Activated naive CD8-positive, alpha-beta T cell treated with anti-CD3 and anti-CD28 coated beads, Interleukin-2, amount 50 U/mL, for 24 hours (primary cell): ENCODE data around the gene MROH7.

Experiments
- ATAC-seq: fragments of 150-1000 bp; cut with Tn5 transposase; one replicate; pipeline ENCODE4 v1.10.0; 2021
- DNase-seq: peaks from one replicate; pipeline ENCODE4 v3.0.0; 2021
- H3K27ac Mint-ChIP-seq: one replicate; pipeline ENCODE4 v1.8.0; 2021; ENCODE audit warnings: mild to moderate bottlenecking, mixed read lengths
- H3K27me3 Mint-ChIP-seq: one replicate; pipeline ENCODE4 v1.8.0; 2021; ENCODE audit warnings: mixed read lengths
- H3K36me3 Mint-ChIP-seq: one replicate; pipeline ENCODE4 v1.8.0; 2021; ENCODE audit warnings: low read depth, mixed read lengths
- H3K4me1 Mint-ChIP-seq: one replicate; pipeline ENCODE4 v1.8.0; 2021; ENCODE audit warnings: mixed read lengths
- H3K4me3 Mint-ChIP-seq: one replicate; pipeline ENCODE4 v1.8.0; 2021; ENCODE audit warnings: mild to moderate bottlenecking, moderate library complexity, mixed read lengths
- H3K9me3 Mint-ChIP-seq: one replicate; pipeline ENCODE4 v1.8.0; 2021; ENCODE audit warnings: mixed read lengths

Gene MROH7

DNA sequence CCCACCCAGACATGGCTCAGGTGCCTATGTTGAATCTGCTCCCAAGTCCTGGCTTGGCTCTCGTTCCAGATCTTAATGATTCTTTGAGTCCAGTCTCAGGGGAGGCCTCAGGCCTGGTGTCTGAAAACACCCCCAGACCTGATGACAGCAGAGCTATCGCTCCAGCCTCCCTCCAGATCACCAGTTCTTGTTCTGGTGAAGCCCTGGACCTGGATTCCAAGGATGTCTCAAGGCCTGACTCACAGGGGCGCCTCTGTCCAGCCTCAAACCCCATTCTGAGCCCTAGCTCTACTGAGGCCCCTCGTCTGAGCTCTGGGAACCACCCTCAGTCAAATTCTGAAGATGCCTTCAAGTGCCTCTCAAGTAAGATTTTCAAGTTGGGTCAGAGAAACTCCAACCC is 11.4 kb downstream of the MROH7 start:
- Mint-ChIP-seq H3K4me3 (no peak overlapping the region), H3K4me1 (no peaks in the 10 kb centered on the region), H3K27ac (no peak overlapping the region), H3K36me3 (no peaks in the 10 kb centered on the region), H3K27me3 (peaks cover 7% of the 10 kb centered on the region), H3K9me3 (no peaks in the 10 kb centered on the region)
- DNase-seq (no peak), ATAC-seq (no peak)

GRCh38 chr1:54658164-54658913 is 16.8 kb downstream of the MROH7 start:
- Mint-ChIP-seq H3K9me3 (peaks cover 5% of the 10 kb centered on the region), H3K27me3 (no peaks in the 10 kb centered on the region), H3K36me3 (no peaks in the 10 kb centered on the region), H3K27ac (no peak overlapping the region), H3K4me1 (no peaks in the 10 kb centered on the region), H3K4me3 (no peak overlapping the region)
- ATAC-seq (no peak), DNase-seq (no peak)

DNA sequence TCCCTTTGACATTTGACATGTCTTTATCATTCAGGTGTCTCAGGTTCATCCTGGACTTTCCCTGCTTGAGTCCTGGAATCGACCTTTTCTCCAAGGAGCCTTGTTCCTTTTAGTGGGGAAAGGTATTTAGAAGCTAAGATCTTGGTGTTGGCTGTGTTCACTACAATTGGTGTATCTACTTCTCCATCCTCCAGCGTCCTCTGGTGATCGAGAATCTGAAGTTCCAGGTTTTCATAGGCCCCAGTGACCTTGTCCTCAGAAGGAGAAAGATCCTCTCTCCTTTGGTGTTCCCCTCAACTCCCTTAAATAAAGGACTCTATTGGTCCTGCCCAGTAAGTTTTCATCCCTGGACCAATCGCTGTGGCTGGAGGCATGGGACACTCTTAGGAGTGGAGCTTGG is 22.1 kb downstream of the MROH7 start:
- H3K27me3 Mint-ChIP-seq = no peaks in the 10 kb centered on the region
- H3K4me3 Mint-ChIP-seq = no peak overlapping the region
- no peaks in the 10 kb centered on the region for H3K4me1 Mint-ChIP-seq
- ATAC-seq (no peak), DNase-seq (no peak)
- H3K27ac Mint-ChIP-seq = no peak overlapping the region
- peaks cover 5% of the 10 kb centered on the region for H3K9me3 Mint-ChIP-seq
- H3K36me3 Mint-ChIP-seq = no peaks in the 10 kb centered on the region

DNA sequence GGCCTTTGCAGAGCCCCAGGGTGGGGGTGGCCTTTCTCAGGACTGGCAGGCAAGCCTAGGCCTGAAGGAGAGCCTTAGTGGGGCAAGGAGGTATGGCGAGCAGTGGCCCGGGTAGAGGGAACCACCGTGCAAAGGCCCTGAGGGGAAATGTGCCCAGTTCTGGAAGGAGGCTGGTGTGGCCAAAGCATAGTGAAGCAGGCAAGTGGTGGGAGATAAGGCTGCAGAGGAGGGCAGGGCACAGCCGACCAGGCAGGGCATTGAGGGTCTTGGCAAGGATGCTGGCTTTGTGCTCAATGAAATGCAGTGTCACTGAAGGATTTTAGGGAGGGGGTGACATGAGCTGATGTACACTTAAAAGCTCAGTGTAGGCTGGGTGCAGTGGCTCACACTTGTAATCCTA is 22.8 kb downstream of the MROH7 start:
- Mint-ChIP-seq H3K4me3 (no peak overlapping the region), H3K9me3 (peaks cover 5% of the 10 kb centered on the region), H3K36me3 (no peaks in the 10 kb centered on the region), H3K4me1 (no peaks in the 10 kb centered on the region), H3K27ac (no peak overlapping the region), H3K27me3 (no peaks in the 10 kb centered on the region)
- ATAC-seq = no peak
- no peak for DNase-seq

GRCh38 chr1:54665852-54666251 is 24.3 kb downstream of the MROH7 start:
- H3K4me1 Mint-ChIP-seq = no peaks in the 10 kb centered on the region
- H3K36me3 Mint-ChIP-seq = no peaks in the 10 kb centered on the region

DNA sequence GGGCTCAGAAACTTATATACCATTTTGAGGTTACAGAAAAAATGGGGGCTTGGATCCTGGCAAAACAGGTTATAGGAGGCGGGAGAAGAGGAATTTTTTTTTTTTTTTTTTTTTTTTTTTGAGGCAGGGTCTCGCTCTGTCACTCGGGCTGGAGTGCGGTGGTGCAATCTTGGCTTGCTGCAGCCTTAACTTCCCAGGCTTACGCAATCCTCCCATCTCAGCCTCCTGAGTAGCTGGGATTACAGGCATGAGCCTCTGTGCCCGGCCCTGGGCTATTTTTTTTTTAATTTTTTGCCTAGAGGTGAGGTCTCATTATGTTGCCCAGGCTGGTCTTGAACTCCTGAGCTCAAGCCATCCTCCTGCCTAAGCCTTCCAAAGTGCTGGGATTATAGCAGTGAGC is 24.7 kb downstream of the MROH7 start:
- H3K4me3 Mint-ChIP-seq = no peak overlapping the region
- no peaks in the 10 kb centered on the region for H3K36me3 Mint-ChIP-seq
- no peaks in the 10 kb centered on the region for H3K4me1 Mint-ChIP-seq
- no peak overlapping the region for H3K27ac Mint-ChIP-seq
- ATAC-seq (no peak), DNase-seq (no peak)
- H3K9me3 Mint-ChIP-seq = no peaks in the 10 kb centered on the region
- no peaks in the 10 kb centered on the region for H3K27me3 Mint-ChIP-seq

More at GRCh38 chr1:54665852-54666251, 24.3 kb downstream of the MROH7 start:
- Mint-ChIP-seq H3K27ac (no peak overlapping the region), H3K9me3 (no peaks in the 10 kb centered on the region), H3K4me3 (no peak overlapping the region), H3K27me3 (no peaks in the 10 kb centered on the region)
- ATAC-seq = no peak
- DNase-seq = no peak

DNA sequence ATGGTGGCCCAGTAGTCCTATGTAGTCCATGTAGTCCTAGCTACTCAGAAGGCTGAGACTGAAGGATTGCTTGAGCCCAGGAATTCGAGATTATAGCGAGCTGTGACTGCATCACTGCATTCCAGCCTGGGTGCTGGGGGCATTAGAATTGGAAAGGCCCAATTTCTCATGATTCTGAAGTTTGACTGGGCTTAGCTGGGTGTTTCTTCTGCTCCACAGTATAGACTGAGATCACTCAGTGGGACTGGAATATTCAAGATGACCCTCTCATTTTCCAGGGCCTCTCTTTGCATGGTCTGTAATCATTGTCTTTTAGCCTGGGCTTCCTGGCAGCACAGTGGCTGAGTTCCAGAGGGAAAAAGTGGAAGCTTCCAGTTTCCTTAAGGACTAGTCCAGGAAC is 26.2 kb downstream of the MROH7 start:
- DNase-seq = no peak
- H3K9me3 Mint-ChIP-seq = no peaks in the 10 kb centered on the region
- no peak overlapping the region for H3K27ac Mint-ChIP-seq
- no peaks in the 10 kb centered on the region for H3K36me3 Mint-ChIP-seq
- ATAC-seq = no peak
- H3K4me1 Mint-ChIP-seq = peaks cover 3% of the 10 kb centered on the region
- no peaks in the 10 kb centered on the region for H3K27me3 Mint-ChIP-seq
- H3K4me3 Mint-ChIP-seq = no peak overlapping the region

DNA sequence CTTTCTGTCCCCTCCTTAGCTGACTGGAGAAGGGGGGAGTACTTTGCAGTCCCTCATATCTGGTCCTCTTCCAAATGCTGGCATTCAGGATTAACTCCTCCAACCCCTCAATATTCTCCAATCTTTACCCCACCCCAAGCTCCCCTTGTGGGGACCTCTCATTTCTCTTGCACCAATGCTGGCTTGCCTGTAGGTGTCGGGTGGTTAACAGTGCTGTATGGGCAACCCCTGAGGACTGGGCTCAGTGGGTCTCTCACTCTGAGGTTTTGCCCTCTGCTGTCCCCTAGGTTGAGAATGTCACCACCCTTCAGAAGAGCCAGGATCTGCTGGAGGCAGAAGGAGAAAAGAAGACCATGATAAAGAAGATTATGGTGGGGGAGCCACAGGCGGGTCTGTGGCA is 27.0 kb downstream of the MROH7 start:
- peaks cover 3% of the 10 kb centered on the region for H3K4me1 Mint-ChIP-seq
- no peaks in the 10 kb centered on the region for H3K36me3 Mint-ChIP-seq
- no peak overlapping the region for H3K27ac Mint-ChIP-seq
- DNase-seq (no peak), ATAC-seq (no peak)
- no peak overlapping the region for H3K4me3 Mint-ChIP-seq
- H3K27me3 Mint-ChIP-seq = no peaks in the 10 kb centered on the region
- no peaks in the 10 kb centered on the region for H3K9me3 Mint-ChIP-seq

GRCh38 chr1:54671985-54672608 is 30.5 kb downstream of the MROH7 start:
- Mint-ChIP-seq H3K9me3 (no peaks in the 10 kb centered on the region), H3K27me3 (no peaks in the 10 kb centered on the region), H3K27ac (no peak overlapping the region), H3K36me3 (no peaks in the 10 kb centered on the region), H3K4me3 (no peak overlapping the region), H3K4me1 (peaks cover 3% of the 10 kb centered on the region)
- peak; percentile 95 for ATAC-seq
- DNase-seq = peak; percentile 76

GRCh38 chr1:54678776-54679643 is 37.4 kb downstream of the MROH7 start:
- Mint-ChIP-seq H3K9me3 (no peaks in the 10 kb centered on the region), H3K27me3 (no peaks in the 10 kb centered on the region), H3K4me1 (no peaks in the 10 kb centered on the region), H3K36me3 (no peaks in the 10 kb centered on the region), H3K4me3 (no peak overlapping the region), H3K27ac (no peak overlapping the region)
- DNase-seq (no peak), ATAC-seq (no peak)

DNA sequence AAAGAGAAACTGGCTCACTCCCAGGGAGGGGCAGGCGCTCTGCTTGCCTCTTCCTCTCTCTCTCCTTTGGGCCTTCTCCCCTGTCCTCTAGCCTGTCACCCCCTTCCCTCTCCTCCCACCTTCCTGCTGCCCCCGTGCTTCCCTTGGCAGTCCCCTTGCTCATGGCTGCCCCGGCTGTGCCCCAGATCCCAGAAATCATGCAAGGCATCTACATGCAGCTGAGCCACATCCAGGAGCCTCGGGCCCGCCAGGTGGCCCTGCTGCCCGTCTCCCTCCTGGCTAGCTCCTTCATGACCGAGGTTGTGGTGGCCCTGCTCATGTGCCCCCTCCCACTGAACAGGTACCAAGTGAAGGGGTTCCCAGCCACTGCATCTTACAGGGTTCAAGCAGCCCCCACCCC is 38.1 kb downstream of the MROH7 start:
- no peaks in the 10 kb centered on the region for H3K36me3 Mint-ChIP-seq
- ATAC-seq (no peak), DNase-seq (no peak)
- H3K4me1 Mint-ChIP-seq = no peaks in the 10 kb centered on the region
- no peak overlapping the region for H3K4me3 Mint-ChIP-seq
- no peaks in the 10 kb centered on the region for H3K9me3 Mint-ChIP-seq
- no peak overlapping the region for H3K27ac Mint-ChIP-seq
- H3K27me3 Mint-ChIP-seq = no peaks in the 10 kb centered on the region

DNA sequence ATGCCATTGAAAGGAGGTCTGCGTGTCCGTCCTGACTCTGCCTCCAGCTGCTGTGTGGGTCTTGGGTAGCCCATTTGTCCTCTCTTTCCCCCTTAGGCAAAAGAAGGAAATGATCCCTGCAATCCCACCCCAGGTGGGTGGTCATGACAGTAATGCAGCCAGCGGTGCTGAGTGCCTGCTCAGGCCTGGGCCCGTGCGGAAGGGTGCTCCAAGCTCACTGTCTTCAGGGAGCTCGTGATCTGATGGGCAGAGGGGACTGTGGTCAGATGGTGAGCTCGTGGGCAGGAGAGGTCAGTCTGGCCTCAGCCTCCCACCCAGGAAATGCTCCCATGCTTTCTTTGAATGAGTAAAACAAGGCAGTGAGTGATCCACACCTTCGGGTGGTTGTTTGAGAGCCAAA is 38.8 kb downstream of the MROH7 start:
- Mint-ChIP-seq H3K27me3 (no peaks in the 10 kb centered on the region), H3K4me3 (no peak overlapping the region), H3K36me3 (no peaks in the 10 kb centered on the region), H3K4me1 (no peaks in the 10 kb centered on the region), H3K27ac (no peak overlapping the region), H3K9me3 (no peaks in the 10 kb centered on the region)
- DNase-seq (no peak), ATAC-seq (no peak)

DNA sequence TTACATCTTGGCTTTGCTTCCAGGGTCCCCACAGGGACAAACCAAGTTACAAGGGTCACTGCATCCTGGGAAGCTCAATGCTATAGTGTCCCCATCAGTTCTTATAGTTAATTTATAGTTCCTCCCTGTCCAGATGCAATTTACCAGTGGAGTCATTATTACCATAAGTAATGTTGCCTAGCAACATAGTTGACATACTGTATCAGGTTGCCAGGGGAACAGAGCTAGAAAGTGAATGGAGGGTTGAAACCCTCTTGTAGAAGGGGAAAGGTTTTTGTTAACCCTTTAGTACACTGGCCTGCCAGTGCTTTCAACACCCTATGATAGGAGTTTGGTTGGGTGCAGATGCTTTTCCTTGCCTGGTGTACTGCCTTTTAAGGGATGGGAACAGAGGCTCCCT is 39.8 kb downstream of the MROH7 start:
- DNase-seq = no peak
- peak; percentile 29 for ATAC-seq

GRCh38 chr1:54683453-54683852 is 41.9 kb downstream of the MROH7 start:
- H3K27ac Mint-ChIP-seq = no peak overlapping the region
- H3K36me3 Mint-ChIP-seq = no peaks in the 10 kb centered on the region
- H3K4me1 Mint-ChIP-seq = no peaks in the 10 kb centered on the region
- no peaks in the 10 kb centered on the region for H3K27me3 Mint-ChIP-seq
- no peaks in the 10 kb centered on the region for H3K9me3 Mint-ChIP-seq
- DNase-seq = no peak
- H3K4me3 Mint-ChIP-seq = no peak overlapping the region
- no peak for ATAC-seq

More for the DNA sequence above, 39.8 kb downstream of the MROH7 start:
- no peak overlapping the region for H3K27ac Mint-ChIP-seq
- H3K4me3 Mint-ChIP-seq = no peak overlapping the region
- no peaks in the 10 kb centered on the region for H3K36me3 Mint-ChIP-seq
- H3K9me3 Mint-ChIP-seq = no peaks in the 10 kb centered on the region
- H3K4me1 Mint-ChIP-seq = no peaks in the 10 kb centered on the region
- no peaks in the 10 kb centered on the region for H3K27me3 Mint-ChIP-seq
